ENCODE measurements around the gene HBZ. TPM values are rescaled to one million over a fixed set of nuclear protein-coding genes. Genes with fewer than 3 reads are reported as not detected.

Gene HBZ
- total and polyA plus RNA-seq, 2 of the 13 experiments (the other 11 are each of a cell fraction or from before 2014, with no cell fraction given), result 0.21 TPM; not detected in 1

DNA sequence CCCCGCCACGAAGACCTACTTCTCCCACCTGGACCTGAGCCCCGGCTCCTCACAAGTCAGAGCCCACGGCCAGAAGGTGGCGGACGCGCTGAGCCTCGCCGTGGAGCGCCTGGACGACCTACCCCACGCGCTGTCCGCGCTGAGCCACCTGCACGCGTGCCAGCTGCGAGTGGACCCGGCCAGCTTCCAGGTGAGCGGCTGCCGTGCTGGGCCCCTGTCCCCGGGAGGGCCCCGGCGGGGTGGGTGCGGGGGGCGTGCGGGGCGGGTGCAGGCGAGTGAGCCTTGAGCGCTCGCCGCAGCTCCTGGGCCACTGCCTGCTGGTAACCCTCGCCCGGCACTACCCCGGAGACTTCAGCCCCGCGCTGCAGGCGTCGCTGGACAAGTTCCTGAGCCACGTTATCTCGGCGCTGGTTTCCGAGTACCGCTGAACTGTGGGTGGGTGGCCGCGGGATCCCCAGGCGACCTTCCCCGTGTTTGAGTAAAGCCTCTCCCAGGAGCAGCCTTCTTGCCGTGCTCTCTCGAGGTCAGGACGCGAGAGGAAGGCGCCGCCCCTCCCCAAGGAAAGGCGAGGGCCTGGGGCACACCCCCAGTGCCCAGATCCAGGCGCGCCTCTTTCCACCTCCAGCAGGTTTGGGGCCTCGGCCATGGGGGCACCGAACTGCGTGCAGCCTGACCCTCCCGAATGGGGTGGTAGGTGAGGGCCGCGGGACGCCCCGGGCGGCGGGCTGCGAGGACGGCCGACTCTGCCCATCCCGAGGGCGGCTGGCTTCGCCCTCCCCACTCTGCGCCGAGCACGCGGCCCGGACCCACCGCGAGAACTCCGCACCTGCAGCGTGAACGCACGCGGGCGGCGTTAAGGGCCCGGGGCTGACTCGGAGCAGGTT lies 28.5 kb downstream of the HBZ start (continued):
- TF ChIP-seq ZNF143 (CRISPR knock-in tag; IDR thresholded peaks at IDR 0.05), result 0 out of 2 replicates have a peak, but pooled peaks have one; percentile 52
- TF ChIP-seq SPEN (CRISPR knock-in tag; IDR thresholded peaks at IDR 0.05; ENCODE audit: low read depth), result peak; percentile 86
- TF ChIP-seq ZNF230 (CRISPR knock-in tag; IDR thresholded peaks at IDR 0.05), result peak; percentile 100
- peak; percentile 95 for TF ChIP-seq HINFP (CRISPR knock-in tag; IDR thresholded peaks at IDR 0.05; ENCODE audit: low read depth)
- peak; percentile 97 for TF ChIP-seq AKAP8 (CRISPR knock-in tag; IDR thresholded peaks at IDR 0.05)
- TF ChIP-seq, protein P1, sequence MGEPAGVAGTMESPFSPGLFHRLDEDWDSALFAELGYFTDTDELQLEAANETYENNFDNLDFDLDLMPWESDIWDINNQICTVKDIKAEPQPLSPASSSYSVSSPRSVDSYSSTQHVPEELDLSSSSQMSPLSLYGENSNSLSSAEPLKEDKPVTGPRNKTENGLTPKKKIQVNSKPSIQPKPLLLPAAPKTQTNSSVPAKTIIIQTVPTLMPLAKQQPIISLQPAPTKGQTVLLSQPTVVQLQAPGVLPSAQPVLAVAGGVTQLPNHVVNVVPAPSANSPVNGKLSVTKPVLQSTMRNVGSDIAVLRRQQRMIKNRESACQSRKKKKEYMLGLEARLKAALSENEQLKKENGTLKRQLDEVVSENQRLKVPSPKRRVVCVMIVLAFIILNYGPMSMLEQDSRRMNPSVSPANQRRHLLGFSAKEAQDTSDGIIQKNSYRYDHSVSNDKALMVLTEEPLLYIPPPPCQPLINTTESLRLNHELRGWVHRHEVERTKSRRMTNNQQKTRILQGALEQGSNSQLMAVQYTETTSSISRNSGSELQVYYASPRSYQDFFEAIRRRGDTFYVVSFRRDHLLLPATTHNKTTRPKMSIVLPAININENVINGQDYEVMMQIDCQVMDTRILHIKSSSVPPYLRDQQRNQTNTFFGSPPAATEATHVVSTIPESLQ (CRISPR knock-in tag; conservative IDR thresholded peaks at IDR 0.05), result no peak
- TF ChIP-seq MXD3 (CRISPR knock-in tag; IDR thresholded peaks at IDR 0.05), result peak; percentile 99
- peak; percentile 60 for TF ChIP-seq HOMEZ (CRISPR knock-in tag; IDR thresholded peaks at IDR 0.05; ENCODE audit: low read depth)
- TF ChIP-seq FOXA3 (CRISPR knock-in tag; IDR thresholded peaks at IDR 0.05), result peak; percentile 78
- TF ChIP-seq MEIS2 (CRISPR knock-in tag; IDR thresholded peaks at IDR 0.05), result peak; percentile 88
- no peak for TF ChIP-seq U2AF1 (optimal IDR thresholded peaks at IDR 0.05; ENCODE audit: low read depth, low read length)
- peak; percentile 95 for TF ChIP-seq SMAD9 (CRISPR knock-in tag; IDR thresholded peaks at IDR 0.05)
- peak; percentile 99 for TF ChIP-seq ZNF772 (CRISPR knock-in tag; IDR thresholded peaks at IDR 0.05)
- peak; percentile 97 for TF ChIP-seq ZNF253 (CRISPR knock-in tag; IDR thresholded peaks at IDR 0.05; ENCODE audit: borderline replicate concordance)
- TF ChIP-seq, protein P2, sequence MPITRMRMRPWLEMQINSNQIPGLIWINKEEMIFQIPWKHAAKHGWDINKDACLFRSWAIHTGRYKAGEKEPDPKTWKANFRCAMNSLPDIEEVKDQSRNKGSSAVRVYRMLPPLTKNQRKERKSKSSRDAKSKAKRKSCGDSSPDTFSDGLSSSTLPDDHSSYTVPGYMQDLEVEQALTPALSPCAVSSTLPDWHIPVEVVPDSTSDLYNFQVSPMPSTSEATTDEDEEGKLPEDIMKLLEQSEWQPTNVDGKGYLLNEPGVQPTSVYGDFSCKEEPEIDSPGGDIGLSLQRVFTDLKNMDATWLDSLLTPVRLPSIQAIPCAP (CRISPR knock-in tag; IDR thresholded peaks at IDR 0.05; ENCODE audit: low read depth), result 0 out of 2 replicates have a peak, but pooled peaks have one; percentile 81
- peak; percentile 93; the same call in 1 of the 2 replicates for TF ChIP-seq ZNF562 (CRISPR knock-in tag; IDR thresholded peaks at IDR 0.05; ENCODE audit: borderline replicate concordance)
- TF ChIP-seq, protein P3, sequence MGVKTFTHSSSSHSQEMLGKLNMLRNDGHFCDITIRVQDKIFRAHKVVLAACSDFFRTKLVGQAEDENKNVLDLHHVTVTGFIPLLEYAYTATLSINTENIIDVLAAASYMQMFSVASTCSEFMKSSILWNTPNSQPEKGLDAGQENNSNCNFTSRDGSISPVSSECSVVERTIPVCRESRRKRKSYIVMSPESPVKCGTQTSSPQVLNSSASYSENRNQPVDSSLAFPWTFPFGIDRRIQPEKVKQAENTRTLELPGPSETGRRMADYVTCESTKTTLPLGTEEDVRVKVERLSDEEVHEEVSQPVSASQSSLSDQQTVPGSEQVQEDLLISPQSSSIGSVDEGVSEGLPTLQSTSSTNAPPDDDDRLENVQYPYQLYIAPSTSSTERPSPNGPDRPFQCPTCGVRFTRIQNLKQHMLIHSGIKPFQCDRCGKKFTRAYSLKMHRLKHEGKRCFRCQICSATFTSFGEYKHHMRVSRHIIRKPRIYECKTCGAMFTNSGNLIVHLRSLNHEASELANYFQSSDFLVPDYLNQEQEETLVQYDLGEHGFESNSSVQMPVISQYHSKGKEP (CRISPR knock-in tag; IDR thresholded peaks at IDR 0.05), result peak; percentile 93
- TF ChIP-seq ZC3H13 (CRISPR knock-in tag; IDR thresholded peaks at IDR 0.05), result peak; percentile 98
- peak; percentile 85 for TF ChIP-seq ZNF557 (CRISPR knock-in tag; IDR thresholded peaks at IDR 0.05)
- no peak for TF ChIP-seq ZEB1 (IDR thresholded peaks at IDR 0.05; ENCODE audit: insufficient replicate concordance, low read depth)
- TF ChIP-seq KDM1A (CRISPR knock-in tag; IDR thresholded peaks at IDR 0.05), result no peak
